ENCODE results near the gene BRD2. TPM values are rescaled to one million over a fixed set of nuclear protein-coding genes. Genes with fewer than 3 reads are reported as not detected.

The BRD2 gene
- total and polyA plus RNA-seq, 2 donors (not counting 1 experiment from before 2014, with no cell fraction given) = 474 to 620 TPM

GRCh38 chr6:32949113-32949512, 19.3 kb upstream of the BRD2 start:
- no peak for ATAC-seq (ENCODE audit: low read depth)
- Histone ChIP-seq H3K27ac (ENCODE audit: low read length in 2 of 2) (peak overlapping the region in 1 of 2 donors; percentile 91), H4K20me1 (ENCODE audit: control insufficient read depth, insufficient read depth, low read length, poor library complexity, severe bottlenecking) (no peaks in the 10 kb centered on the region), H3K4me1 (ENCODE audit: control insufficient read depth in 2 of 2, insufficient read depth in 2 of 2, low read length in 2 of 2) (peaks cover 79 to 93% of the 10 kb centered on the region in 2 donors), H3K9ac (ENCODE audit: low read length) (peak overlapping the region; percentile 89), H2AFZ (ENCODE audit: insufficient read depth, low read depth, low read length, poor library complexity, severe bottlenecking) (no peak overlapping the region), H3K4me2 (replicated peaks; ENCODE audit: low read depth, low read length, poor library complexity, severe bottlenecking) (peak overlapping the region; percentile 81), H3K36me3 (replicated peaks in 1 of 2; ENCODE audit: control extremely low read depth in 1 of 2, control insufficient read depth in 1 of 2, extremely low read depth in 1 of 2, insufficient read depth in 2 of 2, low read length in 1 of 2) (peaks cover 0 to 30% of the 10 kb centered on the region in 2 experiments), H3K4me3 (ENCODE audit: control extremely low read depth in 1 of 5, extremely low read depth in 1 of 5, insufficient read depth in 1 of 5, low read depth in 2 of 5, low read length in 4 of 5) (peak overlapping the region in 1 of 5 experiments; percentile 1), H3K79me2 (ENCODE audit: control insufficient read depth, insufficient read depth, low read length) (peaks cover 81% of the 10 kb centered on the region), H3K27me3 (replicated peaks in 1 of 4; ENCODE audit: control extremely low read depth in 1 of 4, control insufficient read depth in 3 of 4, insufficient read depth in 4 of 4, low read length in 3 of 4) (no peaks in the 10 kb centered on the region), H3K9me3 (ENCODE audit: control extremely low read depth in 1 of 3, control insufficient read depth in 2 of 3, insufficient read depth in 1 of 3, low read length in 2 of 3) (no peaks in the 10 kb centered on the region)
- Mint-ChIP-seq H3K4me3 (peak overlapping the region; percentile 84), H3K27ac (peak overlapping the region; percentile 92), H3K9me3 (ENCODE audit: insufficient read depth) (no peaks in the 10 kb centered on the region), H3K4me1 (peaks cover 88% of the 10 kb centered on the region), H3K27me3 (no peaks in the 10 kb centered on the region)
- CTCF ChIA-PET = interaction anchor here (2.6 to 13.5 kb wide), 5 partner anchors 11 to 80 kb away, joined by 23 to 822 read pairs (median 71); partner anchors contain the start of genes BRD2 and HLA-DMB
- 85% methylated on average over 7 of the region's 9 CpGs for WGBS (ENCODE audit: insufficient coverage)
- no peak for TF ChIP-seq CTCF (IDR thresholded peaks at IDR 0.05)
- no peak for TF ChIP-seq EZH2 (IDR thresholded peaks at IDR 0.05; ENCODE audit: borderline replicate concordance, insufficient read depth, low read depth, low read length, poor library complexity, severe bottlenecking)
- POLR2A ChIA-PET = interaction anchor here (2.6 to 7.5 kb wide), 2 partner anchors 7 to 22 kb away, joined by 36 to 131 read pairs; partner anchors contain the start of genes BRD2 and HLA-DMB
- intact Hi-C loops (cut with micrococcal nuclease) = loop anchor here (10.0 kb wide), 2 partner anchors 134 to 344 kb away; partner anchors contain the start of gene HLA-DOB
- no peak for DNase-seq

- no peak for TF ChIP-seq CTCF (IDR thresholded peaks at IDR 0.05)
- no peak for TF ChIP-seq EZH2 (IDR thresholded peaks at IDR 0.05; ENCODE audit: borderline replicate concordance, insufficient read depth, low read depth, low read length, poor library complexity, severe bottlenecking)
- no CpG with 5 or more reads among the region's 3 CpGs for WGBS (ENCODE audit: insufficient coverage)
- ChIA-PET POLR2A (interaction anchor here (0.7 to 10.7 kb wide), 5 partner anchors 8 to 97 kb away, joined by 3 to 349 read pairs (median 12); partner anchors contain the start of genes BRD2, HLA-DMB and TAP1), CTCF (interaction anchor here (1.4 to 13.5 kb wide), 9 partner anchors 12 to 112 kb away, joined by 3 to 822 read pairs (median 7); partner anchors contain the start of genes BRD2, HLA-DMB and TAP2)
- intact Hi-C loops (cut with micrococcal nuclease) = no loop called here
- H3K79me2 ChIP-seq (ENCODE audit: control insufficient read depth, insufficient read depth, low read length) = peaks cover 90% of the 10 kb centered on the region
- no peaks in the 10 kb centered on the region for H3K27me3 Mint-ChIP-seq
- peaks cover 82 to 93% of the 10 kb centered on the region in 2 donors for H3K4me1 ChIP-seq (ENCODE audit: control insufficient read depth in 2 of 2, insufficient read depth in 2 of 2, low read length in 2 of 2)
- H3K27ac ChIP-seq (ENCODE audit: low read length in 2 of 2) = peak overlapping the region; percentile 12 to 91
- no peaks in the 10 kb centered on the region for H4K20me1 ChIP-seq (ENCODE audit: control insufficient read depth, insufficient read depth, low read length, poor library complexity, severe bottlenecking)
- H3K4me3 ChIP-seq (ENCODE audit: control extremely low read depth in 1 of 5, extremely low read depth in 1 of 5, insufficient read depth in 1 of 5, low read depth in 2 of 5, low read length in 4 of 5) = peak overlapping the region in 4 of 5 experiments; percentile 72 to 98 (median 86)
- peak overlapping the region; percentile 92 for H3K27ac Mint-ChIP-seq
- H3K4me2 ChIP-seq (replicated peaks; ENCODE audit: low read depth, low read length, poor library complexity, severe bottlenecking) = peak overlapping the region; percentile 81
- ATAC-seq (ENCODE audit: low read depth) (no peak), DNase-seq (peak; percentile 48)
- H3K4me1 Mint-ChIP-seq = peaks cover 86% of the 10 kb centered on the region
- H3K27me3 ChIP-seq (replicated peaks in 1 of 4; ENCODE audit: control extremely low read depth in 1 of 4, control insufficient read depth in 3 of 4, insufficient read depth in 4 of 4, low read length in 3 of 4) = no peaks in the 10 kb centered on the region
- peaks cover 0 to 30% of the 10 kb centered on the region in 2 experiments for H3K36me3 ChIP-seq (replicated peaks in 1 of 2; ENCODE audit: control extremely low read depth in 1 of 2, control insufficient read depth in 1 of 2, extremely low read depth in 1 of 2, insufficient read depth in 2 of 2, low read length in 1 of 2)
- peak overlapping the region; percentile 84 for H3K4me3 Mint-ChIP-seq
- peak overlapping the region; percentile 89 for H3K9ac ChIP-seq (ENCODE audit: low read length)
- no peaks in the 10 kb centered on the region for H3K9me3 ChIP-seq (ENCODE audit: control extremely low read depth in 1 of 3, control insufficient read depth in 2 of 3, insufficient read depth in 1 of 3, low read length in 2 of 3)
- H3K9me3 Mint-ChIP-seq (ENCODE audit: insufficient read depth) = no peaks in the 10 kb centered on the region
- no peak overlapping the region for H2AFZ ChIP-seq (ENCODE audit: insufficient read depth, low read depth, low read length, poor library complexity, severe bottlenecking)
Observed at GRCh38 chr6:32950010-32950409, 18.4 kb upstream of the BRD2 start.

Measured in B cell (primary cell).